ENCODE data around the gene SGIP1. TPM values are rescaled to one million over a fixed set of nuclear protein-coding genes. Genes with fewer than 3 reads are reported as not detected.
"Not testable (repeated sequence)": the region's sequence is repeated elsewhere in the genome, so short reads cannot be mapped to it uniquely, and the experiment has no call there.

SGIP1 gene
- total RNA-seq, 2 donors from 2014 or later, result 0.07 TPM; not detected in 1

- Mint-ChIP-seq H3K27me3 (peaks cover 22% of the 10 kb centered on the region), H3K4me1 (peaks cover 21% of the 10 kb centered on the region)
- not testable (repeated sequence) for DNase-seq; H3K4me3 Mint-ChIP-seq; ATAC-seq; H3K27ac Mint-ChIP-seq; H3K9me3 ChIP-seq (ENCODE audit: control insufficient read depth, low read length, poor library complexity, severe bottlenecking); H3K36me3 Mint-ChIP-seq (ENCODE audit: low read depth)
These were observed 194.8 kb downstream of the SGIP1 start for GRCh38 chr1:66728716-66729115.

GRCh38 chr1:66729119-66729518 is 195.2 kb downstream of the SGIP1 start:
- H3K4me3 Mint-ChIP-seq, result no peak overlapping the region
- H3K36me3 Mint-ChIP-seq (ENCODE audit: low read depth), result no peaks in the 10 kb centered on the region
- DNase-seq (no peak), ATAC-seq (peak; percentile 63)
- no peak overlapping the region for H3K27ac Mint-ChIP-seq
- no peaks in the 10 kb centered on the region for H3K9me3 ChIP-seq (ENCODE audit: control insufficient read depth, low read length, poor library complexity, severe bottlenecking)
- H3K27me3 Mint-ChIP-seq, result peaks cover 22% of the 10 kb centered on the region
- H3K4me1 Mint-ChIP-seq, result peaks cover 21% of the 10 kb centered on the region

- H3K4me3 Mint-ChIP-seq, result no peak overlapping the region
- DNase-seq (no peak), ATAC-seq (no peak)
- H3K4me1 Mint-ChIP-seq, result peaks cover 21% of the 10 kb centered on the region
- H3K36me3 Mint-ChIP-seq (ENCODE audit: low read depth), result no peaks in the 10 kb centered on the region
- H3K27ac Mint-ChIP-seq, result no peak overlapping the region
- H3K9me3 ChIP-seq (ENCODE audit: control insufficient read depth, low read length, poor library complexity, severe bottlenecking), result no peaks in the 10 kb centered on the region
- peaks cover 20% of the 10 kb centered on the region for H3K27me3 Mint-ChIP-seq
These were observed 195.6 kb downstream of the SGIP1 start for GRCh38 chr1:66729523-66729922.

- Mint-ChIP-seq H3K27ac (no peak overlapping the region), H3K36me3 (ENCODE audit: low read depth) (no peaks in the 10 kb centered on the region), H3K27me3 (peaks cover 14% of the 10 kb centered on the region), H3K4me1 (peaks cover 21% of the 10 kb centered on the region), H3K4me3 (no peak overlapping the region)
- H3K9me3 ChIP-seq (ENCODE audit: control insufficient read depth, low read length, poor library complexity, severe bottlenecking), result no peaks in the 10 kb centered on the region
- DNase-seq (no peak), ATAC-seq (no peak)
These were observed 196.5 kb downstream of the SGIP1 start for GRCh38 chr1:66730462-66730861.

DNA sequence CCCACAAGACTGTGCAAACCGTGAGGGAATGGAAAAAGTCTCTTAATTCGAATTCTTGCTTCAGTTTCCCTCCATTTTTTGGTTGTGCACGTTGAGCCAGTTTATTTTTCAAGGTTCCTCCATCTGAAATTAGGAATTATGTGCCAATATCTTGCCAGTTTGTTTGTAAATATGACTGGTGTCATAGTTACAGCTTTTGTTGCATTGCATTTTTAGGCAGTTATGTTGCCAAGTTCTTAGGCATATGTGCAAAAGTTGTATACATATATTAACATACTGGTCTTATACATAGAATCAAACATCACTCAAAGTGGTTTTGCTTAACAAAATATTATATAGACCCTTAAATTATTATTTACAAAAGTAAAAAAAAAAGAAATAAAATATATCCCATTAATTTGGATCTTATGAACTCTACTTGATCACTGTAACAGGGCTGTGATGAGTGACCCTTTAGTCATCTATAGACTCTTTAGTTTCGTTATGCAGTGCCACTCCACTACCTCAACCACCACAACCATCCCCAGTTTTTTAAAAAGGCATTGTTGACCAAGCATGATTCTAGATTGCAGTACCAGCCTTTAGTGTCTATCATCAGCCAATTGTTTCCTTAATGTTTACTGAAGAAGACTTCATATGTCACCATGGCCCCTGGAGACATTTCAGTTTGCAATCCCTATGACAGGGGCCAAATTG is 197.4 kb downstream of the SGIP1 start:
- H3K36me3 Mint-ChIP-seq (ENCODE audit: low read depth), result no peaks in the 10 kb centered on the region
- no peak for DNase-seq
- H3K9me3 ChIP-seq (ENCODE audit: control insufficient read depth, low read length, poor library complexity, severe bottlenecking), result no peaks in the 10 kb centered on the region
- H3K4me3 Mint-ChIP-seq, result no peak overlapping the region
- H3K27me3 Mint-ChIP-seq, result peaks cover 7% of the 10 kb centered on the region
- no peak overlapping the region for H3K27ac Mint-ChIP-seq
- H3K4me1 Mint-ChIP-seq, result peaks cover 14% of the 10 kb centered on the region
- no peak for ATAC-seq

GRCh38 chr1:66732407-66733166 is 198.6 kb downstream of the SGIP1 start:
- Mint-ChIP-seq H3K27ac (no peak overlapping the region), H3K27me3 (peaks cover 4% of the 10 kb centered on the region), H3K4me1 (peaks cover 14% of the 10 kb centered on the region), H3K4me3 (no peak overlapping the region), H3K36me3 (ENCODE audit: low read depth) (no peaks in the 10 kb centered on the region)
- no peak for DNase-seq
- no peaks in the 10 kb centered on the region for H3K9me3 ChIP-seq (ENCODE audit: control insufficient read depth, low read length, poor library complexity, severe bottlenecking)
- ATAC-seq, result peak; percentile 54

DNA sequence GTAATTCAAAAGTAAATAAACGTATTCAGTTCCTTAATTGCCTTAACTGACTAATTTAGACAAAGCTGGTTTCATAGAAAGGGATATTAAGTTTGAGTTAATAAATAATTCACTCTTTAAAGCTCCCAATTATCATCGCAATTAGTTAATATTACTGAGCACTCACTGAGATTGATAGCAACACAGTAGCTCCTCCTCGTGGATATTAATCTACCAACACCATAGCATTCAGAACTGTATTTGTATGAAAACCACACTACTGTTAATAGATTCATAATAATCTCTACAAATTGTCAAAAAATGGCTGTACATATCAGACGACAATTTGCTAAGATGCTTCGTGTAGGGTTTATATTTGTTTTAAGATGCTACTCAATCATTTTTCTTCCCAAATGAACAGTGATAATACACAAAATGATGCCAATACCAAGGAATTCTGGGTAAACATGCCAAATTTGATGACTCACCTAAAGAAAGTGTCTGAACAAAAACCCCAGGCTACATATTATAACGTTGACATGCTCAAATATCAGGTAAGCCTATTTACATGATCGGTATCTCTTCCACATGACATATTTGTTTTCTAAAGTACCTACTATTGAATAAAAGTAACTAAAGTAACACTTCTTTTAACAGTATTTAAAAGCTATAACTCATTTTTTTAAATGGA is 199.5 kb downstream of the SGIP1 start:
- no peak overlapping the region for H3K4me3 Mint-ChIP-seq
- no peaks in the 10 kb centered on the region for H3K9me3 ChIP-seq (ENCODE audit: control insufficient read depth, low read length, poor library complexity, severe bottlenecking)
- no peak for DNase-seq
- H3K36me3 Mint-ChIP-seq (ENCODE audit: low read depth), result no peaks in the 10 kb centered on the region
- no peak for ATAC-seq
- H3K27me3 Mint-ChIP-seq, result peaks cover 4% of the 10 kb centered on the region
- peaks cover 14% of the 10 kb centered on the region for H3K4me1 Mint-ChIP-seq
- no peak overlapping the region for H3K27ac Mint-ChIP-seq

- not testable (repeated sequence) for H3K4me3 Mint-ChIP-seq; H3K27me3 Mint-ChIP-seq; H3K4me1 Mint-ChIP-seq; DNase-seq; H3K9me3 ChIP-seq (ENCODE audit: control insufficient read depth, low read length, poor library complexity, severe bottlenecking); ATAC-seq; H3K27ac Mint-ChIP-seq; H3K36me3 Mint-ChIP-seq (ENCODE audit: low read depth)
These were observed 200.6 kb downstream of the SGIP1 start for GRCh38 chr1:66734531-66734930.

GRCh38 chr1:66737836-66738235 is 203.9 kb downstream of the SGIP1 start:
- Mint-ChIP-seq H3K4me1 (no peaks in the 10 kb centered on the region), H3K36me3 (ENCODE audit: low read depth) (no peaks in the 10 kb centered on the region), H3K27ac (no peak overlapping the region), H3K27me3 (no peaks in the 10 kb centered on the region), H3K4me3 (no peak overlapping the region)
- ATAC-seq (no peak), DNase-seq (no peak)
- H3K9me3 ChIP-seq (ENCODE audit: control insufficient read depth, low read length, poor library complexity, severe bottlenecking), result no peaks in the 10 kb centered on the region

DNA sequence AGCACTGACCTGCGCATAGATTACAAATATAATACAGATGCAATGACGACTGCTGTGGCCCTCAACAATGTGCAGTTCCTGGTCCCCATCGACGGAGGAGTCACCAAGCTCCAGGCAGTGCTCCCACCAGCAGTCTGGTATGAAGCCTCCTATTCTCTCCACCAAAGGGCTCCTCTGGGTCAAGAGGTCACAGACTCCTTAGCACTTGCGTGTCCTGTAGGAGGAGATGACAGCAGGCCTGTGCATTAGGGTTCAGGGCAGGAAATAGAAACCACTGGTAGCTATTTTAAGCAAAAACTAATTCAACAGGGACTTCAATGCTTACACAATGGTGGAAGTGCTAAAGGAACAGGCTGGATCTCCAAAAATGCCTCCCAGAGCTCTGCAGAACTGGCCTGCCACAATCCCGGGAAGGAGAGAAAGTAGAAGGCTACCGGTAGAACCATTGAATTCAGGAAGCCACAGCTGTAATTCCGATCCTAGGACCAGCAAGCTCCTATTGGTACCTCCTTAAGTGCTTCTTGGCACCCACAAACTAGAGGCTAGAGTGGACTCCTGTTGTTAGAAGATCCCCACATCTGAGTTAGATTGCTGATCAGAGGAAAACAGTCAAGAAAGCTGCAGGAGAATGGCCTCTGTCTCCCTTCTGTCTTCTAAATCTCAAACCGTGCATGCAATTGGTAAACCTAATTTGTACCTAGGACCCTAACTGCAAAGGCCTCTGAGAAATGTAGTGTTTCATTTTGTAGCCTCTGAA is 205.6 kb downstream of the SGIP1 start:
- no peaks in the 10 kb centered on the region for H3K9me3 ChIP-seq (ENCODE audit: control insufficient read depth, low read length, poor library complexity, severe bottlenecking)
- no peak overlapping the region for H3K27ac Mint-ChIP-seq
- no peaks in the 10 kb centered on the region for H3K4me1 Mint-ChIP-seq
- no peak overlapping the region for H3K4me3 Mint-ChIP-seq
- DNase-seq (no peak), ATAC-seq (no peak)
- no peaks in the 10 kb centered on the region for H3K27me3 Mint-ChIP-seq
- H3K36me3 Mint-ChIP-seq (ENCODE audit: low read depth), result no peaks in the 10 kb centered on the region

- no peak overlapping the region for H3K4me3 Mint-ChIP-seq
- H3K27ac Mint-ChIP-seq, result no peak overlapping the region
- DNase-seq, result no peak
- H3K36me3 Mint-ChIP-seq (ENCODE audit: low read depth), result no peaks in the 10 kb centered on the region
- H3K4me1 Mint-ChIP-seq, result no peaks in the 10 kb centered on the region
- no peak for ATAC-seq
- H3K27me3 Mint-ChIP-seq, result peaks cover 37% of the 10 kb centered on the region
- no peaks in the 10 kb centered on the region for H3K9me3 ChIP-seq (ENCODE audit: control insufficient read depth, low read length, poor library complexity, severe bottlenecking)
These were observed 211.5 kb downstream of the SGIP1 start for GRCh38 chr1:66745451-66745850.

DNA sequence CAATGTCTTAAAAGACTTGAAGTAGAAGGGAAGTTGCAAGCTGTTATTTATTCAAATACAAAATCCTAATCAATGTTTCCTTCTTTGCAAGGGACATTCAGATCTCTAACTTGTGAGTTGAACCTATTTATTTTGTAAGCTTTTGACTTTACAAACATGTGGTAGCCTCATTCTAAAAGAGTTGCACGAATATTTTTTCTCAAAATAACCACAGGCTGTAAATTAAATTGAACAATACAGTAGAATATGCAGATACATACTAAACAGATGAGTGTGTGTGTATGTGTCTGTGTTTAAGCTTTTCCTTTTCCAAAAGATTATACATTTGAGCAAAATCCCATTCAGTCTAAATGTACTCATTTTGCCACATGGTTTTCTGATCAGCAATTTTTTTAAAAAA is 213.5 kb downstream of the SGIP1 start:
- ATAC-seq (no peak), DNase-seq (no peak)
- Mint-ChIP-seq H3K36me3 (ENCODE audit: low read depth) (no peaks in the 10 kb centered on the region), H3K4me3 (no peak overlapping the region), H3K27me3 (peaks cover 53% of the 10 kb centered on the region), H3K27ac (no peak overlapping the region), H3K4me1 (peaks cover 7% of the 10 kb centered on the region)
- no peaks in the 10 kb centered on the region for H3K9me3 ChIP-seq (ENCODE audit: control insufficient read depth, low read length, poor library complexity, severe bottlenecking)

DNA sequence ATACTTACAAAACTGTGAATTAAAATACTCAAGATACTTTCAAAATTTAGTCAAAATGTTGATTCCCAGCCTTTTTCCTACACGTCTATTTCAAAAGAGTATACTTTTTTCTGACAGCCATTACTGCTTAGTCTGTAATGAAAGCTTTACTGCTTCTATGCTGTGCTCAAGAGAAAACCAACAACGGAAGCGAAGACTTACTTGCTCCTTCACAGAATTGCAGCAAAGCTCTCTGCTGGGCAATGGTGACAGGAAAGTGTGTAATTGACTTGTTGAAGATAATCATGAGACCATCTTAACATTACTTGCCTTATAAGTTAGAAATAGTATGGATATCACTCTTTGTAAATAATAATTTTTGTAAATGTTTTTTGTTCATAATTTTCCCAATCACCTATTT is 216.6 kb downstream of the SGIP1 start:
- peaks cover 2% of the 10 kb centered on the region for H3K36me3 Mint-ChIP-seq (ENCODE audit: low read depth)
- H3K9me3 ChIP-seq (ENCODE audit: control insufficient read depth, low read length, poor library complexity, severe bottlenecking), result no peaks in the 10 kb centered on the region
- H3K27ac Mint-ChIP-seq, result no peak overlapping the region
- H3K4me1 Mint-ChIP-seq, result peaks cover 14% of the 10 kb centered on the region
- H3K4me3 Mint-ChIP-seq, result no peak overlapping the region
- peaks cover 74% of the 10 kb centered on the region for H3K27me3 Mint-ChIP-seq
- DNase-seq, result no peak
- ATAC-seq, result no peak

All from T-helper 17 cell (primary cell).